ENCODE data around the gene MYD88.
"Not testable (repeated sequence)": the region's sequence is repeated elsewhere in the genome, so short reads cannot be mapped to it uniquely, and the experiment has no call there.

Gene MYD88

DNA sequence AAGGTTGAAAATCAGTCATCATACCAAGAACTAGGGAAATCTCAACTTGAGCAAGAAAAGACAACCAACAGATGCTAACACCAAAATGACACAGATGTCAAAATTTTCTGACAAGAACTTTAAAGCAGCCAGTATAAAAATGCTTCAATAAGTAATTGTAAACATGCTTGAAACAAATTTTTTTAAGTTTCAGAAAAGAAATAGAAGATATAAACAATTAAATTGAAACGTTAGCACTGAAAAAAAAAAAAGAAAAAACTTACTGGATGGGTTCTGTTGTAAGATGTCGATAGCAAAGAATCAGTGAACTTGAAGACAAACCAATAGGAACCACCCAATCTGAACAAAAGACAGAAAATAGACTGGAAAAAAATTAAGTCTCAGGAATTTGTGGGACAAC lies 8.0 kb downstream of the MYD88 start:
- no peak for DNase-seq

DNA sequence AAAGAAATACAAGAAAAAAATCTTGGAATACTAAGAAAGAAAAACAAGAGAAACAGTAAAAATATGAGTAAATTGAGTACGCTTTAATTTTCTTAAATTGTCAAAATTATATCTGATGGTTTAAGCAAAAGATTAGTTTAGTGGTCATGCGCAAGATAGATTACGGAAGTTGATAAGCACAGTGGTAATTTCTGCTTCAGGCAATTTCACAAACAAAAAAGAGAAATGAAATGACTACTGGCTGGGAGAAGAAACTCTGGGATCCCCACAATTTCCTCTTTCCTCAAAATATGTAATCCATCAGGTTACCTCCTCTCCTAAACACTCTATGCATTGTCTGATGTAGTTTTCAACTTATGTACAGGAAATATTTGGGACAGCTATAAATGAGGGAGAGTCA lies 9.0 kb downstream of the MYD88 start:
- no peak for DNase-seq

DNA sequence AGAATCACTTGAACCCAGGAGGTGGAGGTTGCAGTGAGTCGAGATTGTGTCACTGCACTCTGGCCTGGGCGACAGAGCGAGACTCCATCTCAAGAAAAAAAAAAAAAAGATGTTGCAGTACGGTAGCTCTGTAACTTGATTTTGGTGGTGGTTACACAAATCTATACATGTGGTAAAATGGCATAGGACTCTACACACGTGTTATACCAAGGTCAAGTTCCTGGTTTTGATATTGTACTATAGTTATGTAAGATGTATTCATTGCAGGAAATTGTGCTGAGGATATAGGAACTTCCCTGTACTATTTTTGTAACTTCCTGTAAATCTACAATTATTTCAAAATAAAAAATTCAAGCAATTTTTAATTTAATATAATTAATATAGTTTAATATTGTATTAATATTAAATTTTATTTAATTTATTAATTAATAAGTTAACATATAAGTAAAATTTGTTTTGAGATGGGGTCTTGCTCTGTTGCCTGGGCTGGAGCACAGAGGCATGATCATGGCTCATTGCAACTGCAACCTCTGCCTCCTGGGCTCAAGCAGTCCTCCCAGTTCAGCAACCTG lies 9.9 kb downstream of the MYD88 start:
- no peak for DNase-seq

DNA sequence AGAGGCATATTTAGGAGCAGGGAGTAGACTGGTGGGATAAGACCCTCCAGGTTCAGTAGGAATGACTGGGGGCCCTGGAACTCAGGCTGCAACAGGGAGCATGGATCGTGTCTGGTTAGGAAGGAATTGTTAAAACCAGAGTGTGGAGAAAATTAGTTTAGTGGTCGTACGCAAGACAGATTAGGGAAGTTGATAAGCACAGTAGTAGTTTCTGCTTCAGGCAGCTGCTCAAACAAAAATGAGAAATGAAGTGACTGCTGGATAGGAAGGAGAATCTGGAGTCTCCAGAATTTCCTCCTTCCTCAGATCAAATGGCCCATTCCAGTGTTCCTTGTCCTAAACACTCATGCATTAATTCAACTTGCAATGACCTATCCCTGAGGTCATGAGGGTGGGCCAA lies 11.2 kb downstream of the MYD88 start:
- no peak for DNase-seq

DNA sequence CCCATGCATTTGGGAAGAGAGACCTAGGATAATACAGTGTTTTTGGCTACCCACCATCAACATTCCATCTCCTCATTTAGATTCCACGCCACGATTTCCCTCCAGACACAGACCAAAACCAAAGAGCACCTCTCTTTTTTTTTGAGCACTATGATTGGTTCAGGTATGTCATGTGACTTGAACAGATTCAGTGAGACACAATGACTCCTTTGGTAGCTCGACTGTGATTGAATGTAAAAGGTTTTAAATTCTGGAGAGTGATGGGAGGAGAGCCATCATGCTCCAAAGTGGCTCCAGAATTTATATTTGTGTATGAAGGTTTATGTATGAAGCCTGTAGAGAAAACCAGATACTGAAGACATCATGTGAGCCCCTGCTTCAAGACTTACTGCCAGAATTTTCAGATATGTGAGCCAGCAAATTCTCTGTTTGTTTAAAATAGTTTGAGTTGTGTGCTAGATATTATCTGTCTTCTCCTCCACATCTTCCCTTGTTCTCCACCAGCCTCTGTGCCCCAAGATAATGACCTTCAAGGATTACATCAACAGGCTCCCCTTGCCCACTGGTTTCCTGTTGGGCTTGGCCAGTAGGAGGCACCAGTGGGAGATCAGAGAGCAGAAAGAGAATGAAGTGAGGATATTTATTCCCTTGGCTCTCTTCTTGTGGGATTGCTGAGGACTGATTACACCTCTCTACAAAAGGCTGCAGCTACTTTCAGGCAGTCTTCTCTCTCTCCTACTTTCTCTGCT lies 12.5 kb downstream of the MYD88 start:
- DNase-seq, result no peak

GRCh38 chr3:38151667-38152265 lies 13.3 kb downstream of the MYD88 start:
- DNase-seq, result no peak

DNA sequence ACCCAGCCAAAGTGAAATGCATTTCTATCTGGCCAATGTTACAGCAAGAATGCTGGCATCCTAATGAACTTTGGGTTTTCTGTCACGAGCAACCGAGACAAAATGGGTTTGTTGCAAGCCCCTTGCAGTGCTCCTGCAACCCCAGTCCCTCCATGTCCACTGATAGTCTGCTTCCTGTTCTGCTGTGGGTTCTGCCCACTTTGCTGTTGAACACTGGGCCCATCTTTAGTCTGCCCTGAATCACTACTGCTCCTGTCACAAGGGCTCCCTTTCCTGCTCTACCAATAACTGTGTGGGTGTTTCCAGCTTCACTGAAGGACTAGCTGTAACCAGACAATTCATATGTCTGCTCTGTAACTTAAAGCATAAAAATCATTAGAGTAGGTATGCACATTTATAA lies 14.1 kb downstream of the MYD88 start:
- DNase-seq, result no peak

DNA sequence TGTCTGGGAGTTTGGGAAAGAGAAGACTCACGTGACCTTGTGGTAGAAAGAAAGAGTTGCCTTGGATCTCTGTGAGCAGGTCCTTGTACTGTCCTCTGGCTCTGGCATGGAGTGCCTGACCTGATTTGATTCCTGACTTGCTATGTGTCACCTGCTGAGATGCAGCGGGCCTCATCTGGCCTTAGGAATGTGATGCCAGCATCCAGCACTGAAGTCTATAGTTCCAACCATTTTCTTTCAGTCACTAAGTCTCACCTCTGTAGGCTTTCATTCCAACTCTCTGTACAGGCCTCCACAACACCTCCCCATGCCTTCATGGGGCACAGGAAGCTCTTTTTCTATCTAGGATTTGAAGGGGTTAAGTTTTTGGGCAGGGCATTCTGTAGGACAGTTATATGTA lies 14.8 kb downstream of the MYD88 start:
- DNase-seq, result no peak

DNA sequence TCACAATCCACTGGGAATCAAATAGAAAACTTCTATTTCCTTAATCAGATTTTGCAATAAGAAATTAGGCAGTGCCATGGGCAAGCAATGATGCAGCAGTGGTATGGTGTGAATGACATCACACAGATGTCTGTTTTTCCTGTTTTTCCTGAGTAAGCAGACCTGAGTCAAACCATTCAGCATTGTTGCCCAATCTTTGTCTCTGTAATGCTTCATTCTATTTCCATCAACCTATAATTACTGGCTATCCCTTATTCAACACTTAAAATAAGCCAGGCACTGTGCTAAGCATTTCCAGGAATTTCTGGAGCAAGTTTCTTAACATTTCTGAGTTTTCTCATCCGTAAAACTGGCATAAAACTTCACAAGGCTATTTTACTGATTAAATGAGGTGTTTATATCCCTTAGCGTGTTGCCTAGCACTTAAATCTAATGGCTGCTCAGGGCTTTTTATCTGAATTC lies 15.6 kb downstream of the MYD88 start:
- DNase-seq, result peak in 1 of 2 experiments; percentile 25

GRCh38 chr3:38154625-38155255 lies 16.3 kb downstream of the MYD88 start:
- no peak for DNase-seq

DNA sequence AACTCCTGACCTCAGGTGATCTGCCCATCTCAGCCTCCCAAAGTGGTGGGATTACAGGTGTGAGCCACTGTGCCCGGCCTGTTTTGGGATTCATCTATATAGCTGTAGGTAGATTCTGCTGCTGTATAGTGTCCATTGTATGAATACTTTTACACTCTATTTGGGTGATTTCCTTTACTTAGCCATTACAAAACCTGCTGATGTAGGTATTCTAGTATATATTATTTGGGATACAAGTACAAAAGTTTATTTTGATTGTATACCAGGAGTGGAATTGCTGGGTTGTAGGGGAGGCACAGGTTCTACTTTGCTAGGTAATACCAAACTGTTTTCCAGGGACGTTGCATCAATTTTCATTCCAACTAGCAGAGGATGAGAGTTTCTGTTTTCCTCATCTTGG lies 17.4 kb downstream of the MYD88 start:
- DNase-seq, result no peak

DNA sequence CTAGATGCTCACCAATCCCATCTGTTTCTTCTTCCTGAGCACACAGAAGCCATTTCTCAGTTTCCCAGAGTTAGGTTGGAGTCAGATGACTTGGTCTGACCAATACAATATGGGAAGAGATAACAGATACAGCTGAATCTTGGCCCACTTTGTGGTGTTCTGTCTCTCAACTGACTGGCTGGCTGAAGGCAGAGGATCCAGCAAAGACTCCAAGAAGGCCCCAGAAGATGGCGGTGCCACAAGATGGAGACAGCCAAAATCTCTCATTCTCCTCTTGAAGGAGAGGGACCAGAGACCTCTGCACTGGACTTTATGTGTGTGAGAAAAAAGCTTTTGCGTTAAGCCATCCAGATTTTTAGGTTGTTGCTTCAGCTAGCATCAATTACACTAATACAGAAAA lies 18.7 kb downstream of the MYD88 start:
- DNase-seq, result no peak

DNA sequence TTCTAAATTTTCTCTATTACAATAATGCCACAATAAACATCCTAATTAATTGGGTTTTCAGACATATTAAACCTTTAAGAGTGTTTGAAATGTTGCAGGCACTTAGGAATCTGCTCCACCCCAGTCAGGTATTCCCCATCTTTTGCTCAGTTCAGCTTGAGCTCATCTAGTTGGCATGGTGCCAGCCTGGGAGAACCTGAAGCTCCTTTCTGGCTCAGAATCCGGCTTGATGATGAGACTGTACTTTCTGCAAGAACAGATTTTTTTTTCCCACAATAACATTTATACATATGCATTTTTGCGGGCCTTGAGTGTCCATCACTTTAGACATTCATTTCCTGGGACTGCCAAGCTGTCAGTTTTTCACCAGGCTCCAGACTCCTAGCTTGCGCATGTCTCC lies 19.1 kb downstream of the MYD88 start:
- no peak for DNase-seq

- DNase-seq, result no peak
These were observed 20.0 kb downstream of the MYD88 start for GRCh38 chr3:38158472-38158871.

DNA sequence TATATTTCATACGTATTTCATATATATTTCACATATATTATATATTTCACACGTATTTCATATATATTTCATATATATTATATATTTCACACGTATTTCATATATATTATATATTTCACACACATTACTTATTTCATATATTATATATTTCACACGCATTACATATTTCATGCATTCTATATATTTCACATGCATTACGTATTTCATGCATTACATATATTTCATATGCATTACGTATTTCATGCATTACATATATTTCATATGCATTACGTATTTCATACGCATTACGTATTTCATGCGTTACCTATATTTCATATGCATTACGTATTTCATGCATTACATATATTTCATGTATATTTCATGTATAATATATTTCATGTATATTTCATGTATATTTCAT lies 22.2 kb downstream of the MYD88 start:
- not testable (repeated sequence) for DNase-seq

- DNase-seq, result no peak
These were observed 24.8 kb downstream of the MYD88 start for GRCh38 chr3:38163117-38163840.

GRCh38 chr3:38163841-38164642 lies 25.6 kb downstream of the MYD88 start:
- DNase-seq, result no peak

GRCh38 chr3:38164643-38164951 lies 26.1 kb downstream of the MYD88 start:
- DNase-seq, result no peak

- peak; percentile 96 to 99 for DNase-seq
These were observed 26.7 kb downstream of the MYD88 start, which contains the start of gene OXSR1 for GRCh38 chr3:38164952-38165721. OXSR1 (plus strand) TSS chr3:38165537; CDS start chr3:38165877, 340 bp downstream.

GRCh38 chr3:38165722-38166387 lies 27.4 kb downstream of the MYD88 start:
- DNase-seq, result peak in 1 of 2 experiments; percentile 38

GRCh38 chr3:38167591-38167990 lies 29.1 kb downstream of the MYD88 start:
- no peak for DNase-seq

All from NCI-H2081 (cell line).